MM.1S (cell line): ENCODE results near the gene SUCLG1.

ENCODE experiments used
- EZH2 ChIP-seq: fragments of 300-600 bp; sonication (generic); optimal IDR thresholded peaks from 2 replicates; pipeline ENCODE3; 2017; ENCODE audit warnings: low read depth, mild to moderate bottlenecking, antibody characterized with exemption, low read length, mixed read lengths
- EZH2phosphoT487 ChIP-seq: fragments of 300-600 bp; sonication (generic); IDR thresholded peaks from 2 replicates; pipeline ENCODE4 v1.6.1; 2018; ENCODE audit warnings: antibody characterized with exemption, low read length
- TF ChIP-seq, protein P1 (sequence below): fragments of 300-600 bp; sonication (generic); IDR thresholded peaks from 2 replicates; pipeline ENCODE4 v1.5.1; 2016; ENCODE audit warnings: antibody characterized with exemption, low read length, mixed read lengths

- TF ChIP-seq, protein P1, sequence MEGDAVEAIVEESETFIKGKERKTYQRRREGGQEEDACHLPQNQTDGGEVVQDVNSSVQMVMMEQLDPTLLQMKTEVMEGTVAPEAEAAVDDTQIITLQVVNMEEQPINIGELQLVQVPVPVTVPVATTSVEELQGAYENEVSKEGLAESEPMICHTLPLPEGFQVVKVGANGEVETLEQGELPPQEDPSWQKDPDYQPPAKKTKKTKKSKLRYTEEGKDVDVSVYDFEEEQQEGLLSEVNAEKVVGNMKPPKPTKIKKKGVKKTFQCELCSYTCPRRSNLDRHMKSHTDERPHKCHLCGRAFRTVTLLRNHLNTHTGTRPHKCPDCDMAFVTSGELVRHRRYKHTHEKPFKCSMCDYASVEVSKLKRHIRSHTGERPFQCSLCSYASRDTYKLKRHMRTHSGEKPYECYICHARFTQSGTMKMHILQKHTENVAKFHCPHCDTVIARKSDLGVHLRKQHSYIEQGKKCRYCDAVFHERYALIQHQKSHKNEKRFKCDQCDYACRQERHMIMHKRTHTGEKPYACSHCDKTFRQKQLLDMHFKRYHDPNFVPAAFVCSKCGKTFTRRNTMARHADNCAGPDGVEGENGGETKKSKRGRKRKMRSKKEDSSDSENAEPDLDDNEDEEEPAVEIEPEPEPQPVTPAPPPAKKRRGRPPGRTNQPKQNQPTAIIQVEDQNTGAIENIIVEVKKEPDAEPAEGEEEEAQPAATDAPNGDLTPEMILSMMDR = no peak
- TF ChIP-seq EZH2 (no peak), EZH2phosphoT487 (no peak)
Observed at GRCh38 chr2:84459018-84459943, at the start of gene SUCLG1.
